GM23338 (cell line): Measurements from ENCODE around the gene MYOC.

Experiments
- CREB1 ChIP-seq: fragments of 250-450 bp; sonication (Bioruptor Pico); IDR thresholded peaks from 2 replicates; pipeline ENCODE4 v1.5.0; 2020; ENCODE audit warnings: low read depth, mild to moderate bottlenecking, moderate library complexity
- CTCF ChIP-seq, 2 experiments: fragments of 200-600 bp in 1 of 2; sonication (generic) in 1 of 2; conservative IDR thresholded peaks; 2 replicates each; pipeline versions ENCODE4 v1.5.1 to v1.6.1; 2016 to 2017; ENCODE audit warnings: antibody characterized with exemption in 2 of 2, low read depth in 2 of 2, mild to moderate bottlenecking in 2 of 2, moderate library complexity in 1 of 2
- EZH2 ChIP-seq: fragments of 200-600 bp; sonication (generic); IDR thresholded peaks from one replicate; pipeline ENCODE4 v1.8.0; 2017; ENCODE audit warnings: antibody characterized with exemption, mild to moderate bottlenecking, low read depth; ENCODE audit not compliant: unreplicated experiment
- EZH2phosphoT487 ChIP-seq: fragments of 200-600 bp; sonication (generic); IDR thresholded peaks from one replicate; pipeline ENCODE4 v1.8.1; 2018; ENCODE audit warnings: antibody characterized with exemption; ENCODE audit not compliant: unreplicated experiment
- JUNB ChIP-seq: IDR thresholded peaks from one replicate; pipeline ENCODE4 v1.6.1; 2016; ENCODE audit warnings: antibody characterized with exemption; ENCODE audit not compliant: unreplicated experiment
- POLR2AphosphoS5 ChIP-seq: IDR thresholded peaks from 2 replicates; pipeline ENCODE4 v1.6.1; 2016; ENCODE audit warnings: antibody characterized with exemption, low read depth
- REST ChIP-seq: IDR thresholded peaks from one replicate; pipeline ENCODE4 v1.6.1; 2018; ENCODE audit warnings: antibody characterized with exemption; ENCODE audit not compliant: unreplicated experiment
- STAT1 ChIP-seq: IDR thresholded peaks from one replicate; pipeline ENCODE4 v1.6.1; 2016; ENCODE audit warnings: antibody characterized with exemption; ENCODE audit not compliant: unreplicated experiment

GRCh38 chr1:171588230-171588629, 64.3 kb downstream of the MYOC start:
- TF ChIP-seq REST (no peak), CTCF (conservative IDR thresholded peaks at IDR 0.05; ENCODE audit: low read depth in 2 of 2) (no peak), POLR2AphosphoS5 (no peak), STAT1 (no peak), EZH2phosphoT487 (no peak), JUNB (no peak), CREB1 (CRISPR knock-in tag) (no peak), EZH2 (no peak)
